ENCODE results near the gene CCDC178.

The CCDC178 gene

DNA sequence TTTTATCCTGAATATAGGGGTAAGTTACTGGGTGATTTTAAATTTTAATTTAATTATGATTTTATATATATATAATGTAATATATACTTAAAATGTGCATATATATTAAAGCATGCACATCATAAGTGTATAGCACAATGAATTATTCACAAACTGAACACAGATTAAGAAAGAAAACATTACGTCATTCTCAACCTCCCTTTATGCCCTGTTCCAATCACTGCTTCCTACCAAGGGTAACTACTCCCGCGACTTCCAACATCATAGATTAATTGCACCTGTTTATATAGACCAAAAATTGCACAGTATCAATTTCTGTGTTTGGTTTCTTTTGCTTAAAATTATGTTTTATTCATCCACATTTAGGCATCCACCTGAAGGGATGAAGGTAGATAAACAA is 366.4 kb downstream of the CCDC178 start:
- H3K27me3 ChIP-seq (ENCODE audit: insufficient read depth, insufficient read length), result no peaks in the 10 kb centered on the region
- TF ChIP-seq ZNF274 (IDR thresholded peaks at IDR 0.05; ENCODE audit: low read depth, low read length), result no peak
- no peak for TF ChIP-seq SUZ12 (IDR thresholded peaks at IDR 0.05; ENCODE audit: extremely low read depth, insufficient read depth, insufficient read length)
- TF ChIP-seq YY1 (IDR thresholded peaks at IDR 0.05; ENCODE audit: insufficient read depth, insufficient read length), result no peak
- H3K9me3 ChIP-seq (ENCODE audit: insufficient read depth, low read length), result no peaks in the 10 kb centered on the region
- H3K9ac ChIP-seq (ENCODE audit: insufficient read length, low read depth), result no peak overlapping the region
- H3K4me1 ChIP-seq (ENCODE audit: insufficient read depth, insufficient read length), result no peaks in the 10 kb centered on the region
- H3K36me3 ChIP-seq (ENCODE audit: insufficient read depth, insufficient read length, low read length), result no peaks in the 10 kb centered on the region
- no peak overlapping the region for H3K4me3 ChIP-seq (ENCODE audit: insufficient read length, low read depth)
- DNase-seq (ENCODE audit: low read depth, low spot score), result no peak

DNA sequence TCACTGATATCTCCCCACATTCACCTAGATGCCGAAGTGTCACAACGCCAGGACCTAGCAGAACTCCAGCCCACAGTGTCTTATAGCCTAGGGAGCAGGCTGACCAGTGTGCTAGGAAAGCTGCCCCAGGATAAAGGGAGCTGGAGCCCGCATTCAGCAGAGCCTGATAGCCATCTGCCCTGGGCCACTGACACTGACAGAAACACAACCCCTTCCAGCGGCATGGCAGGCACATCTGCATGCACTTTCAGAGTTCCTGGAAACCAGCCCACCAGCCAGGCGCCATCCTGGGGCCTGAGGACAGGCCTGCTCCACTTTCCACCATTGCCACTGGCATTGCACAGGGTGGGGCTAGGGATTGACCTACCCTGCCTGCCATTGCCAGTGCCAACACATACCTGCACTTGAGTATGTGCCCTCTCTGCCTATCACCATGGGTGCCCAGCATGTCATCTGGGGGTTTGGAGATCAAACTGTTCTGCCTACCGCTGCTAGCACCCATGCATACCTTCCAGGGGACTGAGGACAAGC is 377.6 kb downstream of the CCDC178 start:
- no peak overlapping the region for H3K9ac ChIP-seq (ENCODE audit: insufficient read length, low read depth)
- no peaks in the 10 kb centered on the region for H3K36me3 ChIP-seq (ENCODE audit: insufficient read depth, insufficient read length, low read length)
- no peaks in the 10 kb centered on the region for H3K27me3 ChIP-seq (ENCODE audit: insufficient read depth, insufficient read length)
- H3K4me3 ChIP-seq (ENCODE audit: insufficient read length, low read depth), result no peak overlapping the region
- no peak for DNase-seq (ENCODE audit: low read depth, low spot score)
- H3K9me3 ChIP-seq (ENCODE audit: insufficient read depth, low read length), result no peaks in the 10 kb centered on the region
- TF ChIP-seq ZNF274 (IDR thresholded peaks at IDR 0.05; ENCODE audit: low read depth, low read length) (no peak), SUZ12 (IDR thresholded peaks at IDR 0.05; ENCODE audit: extremely low read depth, insufficient read depth, insufficient read length) (no peak), YY1 (IDR thresholded peaks at IDR 0.05; ENCODE audit: insufficient read depth, insufficient read length) (no peak)
- no peaks in the 10 kb centered on the region for H3K4me1 ChIP-seq (ENCODE audit: insufficient read depth, insufficient read length)

DNA sequence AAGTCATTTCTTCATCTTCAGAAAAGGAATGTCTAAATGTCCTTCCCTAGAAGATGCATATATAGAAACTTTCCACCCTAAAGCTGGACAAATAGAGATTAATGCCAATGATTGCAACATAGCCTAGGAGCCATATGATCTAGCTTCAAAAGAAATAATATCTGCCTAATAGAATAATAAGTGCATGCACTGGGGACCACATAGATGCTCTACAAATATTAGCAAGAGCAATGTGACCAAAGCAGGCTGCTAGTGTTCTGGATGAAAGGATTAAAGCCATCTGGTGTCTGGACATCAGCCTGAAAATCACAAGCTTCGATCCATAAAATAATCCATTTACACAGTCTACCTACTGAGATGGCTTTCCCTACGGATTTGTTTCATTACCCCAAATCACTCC is 387.6 kb downstream of the CCDC178 start:
- no peak for DNase-seq (ENCODE audit: low read depth, low spot score)
- H3K4me1 ChIP-seq (ENCODE audit: insufficient read depth, insufficient read length), result no peaks in the 10 kb centered on the region
- TF ChIP-seq ZNF274 (IDR thresholded peaks at IDR 0.05; ENCODE audit: low read depth, low read length) (no peak), YY1 (IDR thresholded peaks at IDR 0.05; ENCODE audit: insufficient read depth, insufficient read length) (no peak), SUZ12 (IDR thresholded peaks at IDR 0.05; ENCODE audit: extremely low read depth, insufficient read depth, insufficient read length) (no peak)
- H3K9ac ChIP-seq (ENCODE audit: insufficient read length, low read depth), result no peak overlapping the region
- H3K27me3 ChIP-seq (ENCODE audit: insufficient read depth, insufficient read length), result no peaks in the 10 kb centered on the region
- no peaks in the 10 kb centered on the region for H3K36me3 ChIP-seq (ENCODE audit: insufficient read depth, insufficient read length, low read length)
- H3K4me3 ChIP-seq (ENCODE audit: insufficient read length, low read depth), result no peak overlapping the region
- H3K9me3 ChIP-seq (ENCODE audit: insufficient read depth, low read length), result no peaks in the 10 kb centered on the region

DNA sequence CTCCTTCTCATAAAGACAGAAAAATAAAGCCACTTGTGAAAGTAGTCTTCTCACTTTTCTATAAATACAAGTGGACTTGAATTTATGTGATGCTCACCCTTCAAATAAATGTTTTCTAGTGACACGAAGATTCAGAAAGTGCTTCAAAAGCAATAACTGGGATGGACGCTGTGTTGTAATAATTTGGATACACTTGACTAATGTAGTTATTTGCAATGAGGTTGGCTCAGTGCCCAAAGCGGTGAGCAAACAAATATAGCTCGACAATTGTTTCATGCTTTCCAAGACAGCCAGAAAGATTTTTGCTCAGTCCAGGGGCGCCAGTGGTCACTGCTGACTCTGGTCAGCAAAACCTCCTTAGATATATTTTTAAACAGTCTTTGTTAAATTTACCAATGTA is 389.1 kb downstream of the CCDC178 start:
- no peak for DNase-seq (ENCODE audit: low read depth, low spot score)
- TF ChIP-seq SUZ12 (IDR thresholded peaks at IDR 0.05; ENCODE audit: extremely low read depth, insufficient read depth, insufficient read length) (no peak), ZNF274 (IDR thresholded peaks at IDR 0.05; ENCODE audit: low read depth, low read length) (no peak), YY1 (IDR thresholded peaks at IDR 0.05; ENCODE audit: insufficient read depth, insufficient read length) (no peak)
- H3K4me1 ChIP-seq (ENCODE audit: insufficient read depth, insufficient read length), result no peaks in the 10 kb centered on the region

DNA sequence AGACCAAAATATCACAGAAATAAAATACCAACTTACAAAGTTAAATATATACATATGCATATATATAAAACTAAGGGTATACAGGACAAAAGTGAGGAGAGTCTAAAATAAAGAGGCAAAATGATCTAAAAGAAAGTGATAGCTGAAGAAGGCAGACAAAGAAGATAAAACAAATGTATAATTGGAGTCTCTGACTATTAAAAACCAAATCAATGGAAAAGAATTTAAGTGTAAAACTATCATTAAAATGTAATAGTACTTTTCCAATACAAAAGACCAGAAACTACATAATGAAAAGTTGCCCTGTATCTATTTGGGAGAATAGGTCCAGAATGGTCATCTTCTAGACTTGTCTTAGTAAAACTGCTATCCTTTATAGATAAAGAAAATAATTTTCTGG is 400.3 kb downstream of the CCDC178 start:
- Histone ChIP-seq H3K4me3 (ENCODE audit: insufficient read length, low read depth) (no peak overlapping the region), H3K9me3 (ENCODE audit: insufficient read depth, low read length) (peaks cover 5% of the 10 kb centered on the region; the same call in 1 of the 2 replicates), H3K4me1 (ENCODE audit: insufficient read depth, insufficient read length) (no peaks in the 10 kb centered on the region), H3K9ac (ENCODE audit: insufficient read length, low read depth) (no peak overlapping the region), H3K36me3 (ENCODE audit: insufficient read depth, insufficient read length, low read length) (no peaks in the 10 kb centered on the region), H3K27me3 (ENCODE audit: insufficient read depth, insufficient read length) (no peaks in the 10 kb centered on the region)
- TF ChIP-seq YY1 (IDR thresholded peaks at IDR 0.05; ENCODE audit: insufficient read depth, insufficient read length) (no peak), SUZ12 (IDR thresholded peaks at IDR 0.05; ENCODE audit: extremely low read depth, insufficient read depth, insufficient read length) (no peak), ZNF274 (IDR thresholded peaks at IDR 0.05; ENCODE audit: low read depth, low read length) (no peak)
- no peak for DNase-seq (ENCODE audit: low read depth, low spot score)

More for the DNA sequence above, 389.1 kb downstream of the CCDC178 start:
- H3K9ac ChIP-seq (ENCODE audit: insufficient read length, low read depth), result no peak overlapping the region
- no peaks in the 10 kb centered on the region for H3K36me3 ChIP-seq (ENCODE audit: insufficient read depth, insufficient read length, low read length)
- no peak overlapping the region for H3K4me3 ChIP-seq (ENCODE audit: insufficient read length, low read depth)
- no peaks in the 10 kb centered on the region for H3K9me3 ChIP-seq (ENCODE audit: insufficient read depth, low read length)
- H3K27me3 ChIP-seq (ENCODE audit: insufficient read depth, insufficient read length), result no peaks in the 10 kb centered on the region

DNA sequence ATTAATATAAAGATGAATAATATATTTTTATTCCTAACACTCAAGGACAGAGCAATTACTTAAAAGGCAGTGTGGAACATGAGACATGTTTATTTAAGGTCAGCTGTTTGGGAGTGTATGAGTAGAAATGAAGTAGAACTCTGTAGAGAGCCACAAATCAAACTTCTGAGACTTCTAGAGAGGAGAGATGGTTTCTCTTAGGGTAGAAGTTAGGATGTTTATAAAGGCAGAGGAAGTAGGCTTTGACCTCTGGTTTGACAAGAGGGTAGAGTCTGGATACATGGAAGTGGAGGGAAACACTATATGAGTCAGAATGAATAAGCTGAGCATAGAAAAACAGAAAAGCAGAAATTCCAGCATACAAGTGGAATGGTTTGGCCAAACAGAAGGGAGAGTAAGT is 405.6 kb downstream of the CCDC178 start:
- Histone ChIP-seq H3K9ac (ENCODE audit: insufficient read length, low read depth) (no peak overlapping the region), H3K27me3 (ENCODE audit: insufficient read depth, insufficient read length) (no peaks in the 10 kb centered on the region), H3K4me1 (ENCODE audit: insufficient read depth, insufficient read length) (no peaks in the 10 kb centered on the region), H3K36me3 (ENCODE audit: insufficient read depth, insufficient read length, low read length) (no peaks in the 10 kb centered on the region), H3K9me3 (ENCODE audit: insufficient read depth, low read length) (no peaks in the 10 kb centered on the region; the same call in 1 of the 2 replicates), H3K4me3 (ENCODE audit: insufficient read length, low read depth) (no peak overlapping the region)
- TF ChIP-seq ZNF274 (IDR thresholded peaks at IDR 0.05; ENCODE audit: low read depth, low read length), result no peak
- no peak for TF ChIP-seq SUZ12 (IDR thresholded peaks at IDR 0.05; ENCODE audit: extremely low read depth, insufficient read depth, insufficient read length)
- no peak for TF ChIP-seq YY1 (IDR thresholded peaks at IDR 0.05; ENCODE audit: insufficient read depth, insufficient read length)
- DNase-seq (ENCODE audit: low read depth, low spot score), result no peak

DNA sequence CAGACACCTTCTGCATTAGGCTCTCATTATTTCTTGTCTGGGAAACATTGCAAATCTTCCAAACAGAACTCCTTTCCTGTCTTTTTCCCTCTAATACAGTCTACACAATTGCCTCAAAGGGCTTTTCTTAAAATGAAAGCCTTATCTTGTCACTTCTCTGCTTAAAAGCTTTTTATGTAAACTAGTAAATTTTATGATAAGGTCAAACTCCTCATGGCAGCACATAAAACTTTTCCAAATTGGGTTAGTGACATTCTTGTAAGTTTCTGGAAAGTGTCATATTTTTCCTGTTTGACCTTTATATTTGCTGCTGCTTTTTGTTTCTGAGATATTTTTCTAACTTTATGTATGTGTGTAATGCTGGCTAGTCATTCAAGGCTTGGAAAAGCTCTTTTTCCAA is 406.3 kb downstream of the CCDC178 start:
- no peaks in the 10 kb centered on the region for H3K36me3 ChIP-seq (ENCODE audit: insufficient read depth, insufficient read length, low read length)
- no peak for DNase-seq (ENCODE audit: low read depth, low spot score)
- no peak overlapping the region for H3K4me3 ChIP-seq (ENCODE audit: insufficient read length, low read depth)
- H3K9ac ChIP-seq (ENCODE audit: insufficient read length, low read depth), result no peak overlapping the region
- TF ChIP-seq SUZ12 (IDR thresholded peaks at IDR 0.05; ENCODE audit: extremely low read depth, insufficient read depth, insufficient read length) (no peak), ZNF274 (IDR thresholded peaks at IDR 0.05; ENCODE audit: low read depth, low read length) (no peak), YY1 (IDR thresholded peaks at IDR 0.05; ENCODE audit: insufficient read depth, insufficient read length) (no peak)
- H3K9me3 ChIP-seq (ENCODE audit: insufficient read depth, low read length), result no peaks in the 10 kb centered on the region
- no peaks in the 10 kb centered on the region for H3K27me3 ChIP-seq (ENCODE audit: insufficient read depth, insufficient read length)
- H3K4me1 ChIP-seq (ENCODE audit: insufficient read depth, insufficient read length), result no peaks in the 10 kb centered on the region
